Ishikawa (cell line): ENCODE results near the gene VAV3.

Experiments
- CEBPB ChIP-seq: IDR thresholded peaks from 2 replicates; pipeline ENCODE4 v1.6.1; 2012
- EP300 ChIP-seq: IDR thresholded peaks from 2 replicates; pipeline ENCODE4 v1.6.1; 2012; ENCODE audit warnings: borderline replicate concordance
- NFIC ChIP-seq: IDR thresholded peaks from 2 replicates; pipeline ENCODE4 v1.6.1; 2012
- RAD21 ChIP-seq: IDR thresholded peaks from 2 replicates; pipeline ENCODE4 v1.6.1; 2012; ENCODE audit warnings: low read depth
- REST ChIP-seq: IDR thresholded peaks from 2 replicates; pipeline ENCODE4 v1.6.1; 2012; ENCODE audit warnings: low read depth, mild to moderate bottlenecking
- TAF1 ChIP-seq: IDR thresholded peaks from 2 replicates; pipeline ENCODE4 v1.6.1; 2012; ENCODE audit warnings: low read depth, mild to moderate bottlenecking
- TCF12 ChIP-seq: IDR thresholded peaks from 2 replicates; pipeline ENCODE4 v1.6.1; 2012; ENCODE audit warnings: low read depth
- USF1 ChIP-seq: IDR thresholded peaks from 2 replicates; pipeline ENCODE4 v1.6.1; 2012
- YY1 ChIP-seq: IDR thresholded peaks from 2 replicates; pipeline ENCODE4 v1.6.1; 2012; ENCODE audit warnings: low read depth
- ZBTB7A ChIP-seq: IDR thresholded peaks from 2 replicates; pipeline ENCODE4 v1.6.1; 2012; ENCODE audit warnings: low read depth
- TF ChIP-seq, protein P1 (sequence below): IDR thresholded peaks from 2 replicates; pipeline ENCODE4 v1.6.1; 2012

DNA sequence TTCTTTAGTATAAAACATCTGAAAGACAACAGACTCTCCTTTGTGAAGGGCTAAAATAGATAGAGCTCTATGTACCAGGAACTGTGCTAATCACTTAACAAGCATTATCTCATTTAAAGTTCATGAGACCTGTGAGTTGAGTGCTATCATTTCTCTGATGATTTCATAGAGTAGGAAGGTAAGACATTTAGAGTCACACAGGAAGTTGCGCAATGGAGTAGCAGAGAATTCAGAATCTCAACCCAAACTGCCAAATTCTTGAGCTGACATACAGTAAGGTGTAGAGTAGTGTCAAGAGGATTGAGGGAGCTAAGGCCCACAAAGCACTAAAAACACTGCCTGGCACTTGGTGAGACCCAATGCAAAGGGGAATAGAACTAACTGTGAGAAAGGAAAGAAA, 439.8 kb downstream of the VAV3 start:
- no peak for TF ChIP-seq NFIC
- no peak for TF ChIP-seq REST
- no peak for TF ChIP-seq RAD21
- TF ChIP-seq EP300 = no peak
- TF ChIP-seq USF1 = no peak
- no peak for TF ChIP-seq YY1
- no peak for TF ChIP-seq ZBTB7A
- no peak for TF ChIP-seq TCF12
- TF ChIP-seq TAF1 = no peak
- TF ChIP-seq, protein P1, sequence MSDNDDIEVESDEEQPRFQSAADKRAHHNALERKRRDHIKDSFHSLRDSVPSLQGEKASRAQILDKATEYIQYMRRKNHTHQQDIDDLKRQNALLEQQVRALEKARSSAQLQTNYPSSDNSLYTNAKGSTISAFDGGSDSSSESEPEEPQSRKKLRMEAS = no peak
- peak; percentile 97 for TF ChIP-seq CEBPB
